ACHN (cell line): ENCODE data around the gene OCRL.
A peak's percentile ranks its signal among the peaks of the same experiment; 100 is the strongest.

Experiments
- DNase-seq: peaks from one replicate; pipeline ENCODE4 v3.0.0-alpha.2; 2015
- in situ Hi-C: cut with HindIII; loops from 2 replicates; pipeline ENCODE4 v1.10.0; 2017; ENCODE audit warnings: low sequenced_read_pairs, low pct_ligation_motif_present, low pct_unique_long_range_greater_than_20kb

The OCRL gene

GRCh38 chrX:129574214-129574613 lies 34.2 kb downstream of the OCRL start:
- DNase-seq, result no peak
- in situ Hi-C loops, result no loop called here

- DNase-seq, result no peak
- in situ Hi-C loops, result no loop called here
Observed at GRCh38 chrX:129576539-129576938, 36.5 kb downstream of the OCRL start.

- in situ Hi-C loops, result no loop called here
- peak; percentile 23 for DNase-seq
Observed at GRCh38 chrX:129577473-129577872, 37.4 kb downstream of the OCRL start.

- no peak for DNase-seq
- in situ Hi-C loops, result no loop called here
Observed at GRCh38 chrX:129577877-129578276, 37.8 kb downstream of the OCRL start.

GRCh38 chrX:129581904-129582303 lies 41.8 kb downstream of the OCRL start:
- in situ Hi-C loops, result no loop called here
- DNase-seq, result no peak

- in situ Hi-C loops, result no loop called here
- no peak for DNase-seq
Observed at GRCh38 chrX:129585167-129585566, 45.1 kb downstream of the OCRL start.

GRCh38 chrX:129585691-129586090 lies 45.6 kb downstream of the OCRL start:
- DNase-seq, result no peak
- in situ Hi-C loops, result no loop called here

GRCh38 chrX:129586446-129586845 lies 46.4 kb downstream of the OCRL start:
- in situ Hi-C loops, result no loop called here

GRCh38 chrX:129590596-129590995 lies 50.5 kb downstream of the OCRL start:
- DNase-seq, result no peak
- in situ Hi-C loops, result no loop called here

More at GRCh38 chrX:129586446-129586845, 46.4 kb downstream of the OCRL start:
- no peak for DNase-seq

GRCh38 chrX:129593137-129593536 lies 53.1 kb downstream of the OCRL start:
- in situ Hi-C loops, result no loop called here
- DNase-seq, result no peak

GRCh38 chrX:129594781-129595180 lies 54.7 kb downstream of the OCRL start:
- in situ Hi-C loops, result no loop called here
- no peak for DNase-seq

- in situ Hi-C loops, result no loop called here
- DNase-seq, result no peak
Observed at GRCh38 chrX:129596077-129596476, 56.0 kb downstream of the OCRL start.

GRCh38 chrX:129597905-129598304 lies 57.8 kb downstream of the OCRL start:
- in situ Hi-C loops, result no loop called here
- no peak for DNase-seq

GRCh38 chrX:129599499-129599898 lies 59.4 kb downstream of the OCRL start:
- in situ Hi-C loops, result no loop called here
- DNase-seq, result no peak

GRCh38 chrX:129599996-129600395 lies 59.9 kb downstream of the OCRL start:
- in situ Hi-C loops, result no loop called here
- DNase-seq, result no peak

- peak; percentile 8 for DNase-seq
- in situ Hi-C loops, result no loop called here
Observed at GRCh38 chrX:129600981-129601424, 60.9 kb downstream of the OCRL start.

- in situ Hi-C loops, result no loop called here
Observed at GRCh38 chrX:129606918-129607317, 66.9 kb downstream of the OCRL start.

GRCh38 chrX:129608496-129608895 lies 68.4 kb downstream of the OCRL start:
- in situ Hi-C loops, result no loop called here
- DNase-seq, result no peak

More at GRCh38 chrX:129606918-129607317, 66.9 kb downstream of the OCRL start:
- DNase-seq, result peak; percentile 38

GRCh38 chrX:129609395-129609794 lies 69.3 kb downstream of the OCRL start:
- in situ Hi-C loops, result no loop called here
- DNase-seq, result no peak

GRCh38 chrX:129612396-129612795 lies 72.3 kb downstream of the OCRL start:
- DNase-seq, result no peak
- in situ Hi-C loops, result no loop called here

GRCh38 chrX:129613596-129613995 lies 73.5 kb downstream of the OCRL start:
- no peak for DNase-seq
- in situ Hi-C loops, result no loop called here
